Measurements from ENCODE around the gene NHERF2.

Gene NHERF2

DNA sequence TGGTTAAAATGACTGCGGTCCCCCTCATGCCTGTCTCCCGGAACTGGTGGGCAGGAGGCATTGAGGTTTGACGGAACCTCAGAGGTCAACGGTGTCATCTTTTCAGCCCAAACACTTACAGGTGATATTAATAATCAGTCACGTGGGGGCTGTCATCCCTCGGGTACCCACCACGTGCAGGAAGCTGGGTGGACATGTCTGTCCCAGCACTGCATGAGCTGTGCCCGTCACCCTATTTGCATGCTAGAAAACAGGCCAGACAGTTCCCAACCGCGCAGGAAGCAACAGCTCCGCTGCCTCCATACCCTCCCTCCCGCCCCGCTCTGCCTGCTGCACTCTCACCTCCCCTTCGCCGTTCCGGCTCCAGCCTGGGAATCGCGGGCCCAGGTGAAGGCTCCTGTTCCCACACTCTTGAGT is 35.6 kb upstream of the NHERF2 start:
- Histone ChIP-seq H3K27me3 (ENCODE audit: control insufficient read depth, insufficient read depth, low read length) (peaks cover 2% of the 10 kb centered on the region; the same call in 1 of the 2 replicates), H3K9me3 (ENCODE audit: control insufficient read depth, insufficient read depth, low read length) (no peaks in the 10 kb centered on the region), H3K36me3 (ENCODE audit: control insufficient read depth, insufficient read depth, low read length) (peaks cover 2% of the 10 kb centered on the region), H3K4me1 (ENCODE audit: control insufficient read depth, insufficient read depth, low read length) (peaks cover 9% of the 10 kb centered on the region), H3K27ac (ENCODE audit: low read length) (no peak overlapping the region), H3K4me3 (ENCODE audit: low read length) (no peak overlapping the region; the same call in 1 of the 2 replicates)
- WGBS (ENCODE audit: insufficient coverage, insufficient read length): no CpG with 5 or more reads among the region's 18 CpGs
- no peak for DNase-seq (ENCODE audit: low read depth, low spot score)

DNA sequence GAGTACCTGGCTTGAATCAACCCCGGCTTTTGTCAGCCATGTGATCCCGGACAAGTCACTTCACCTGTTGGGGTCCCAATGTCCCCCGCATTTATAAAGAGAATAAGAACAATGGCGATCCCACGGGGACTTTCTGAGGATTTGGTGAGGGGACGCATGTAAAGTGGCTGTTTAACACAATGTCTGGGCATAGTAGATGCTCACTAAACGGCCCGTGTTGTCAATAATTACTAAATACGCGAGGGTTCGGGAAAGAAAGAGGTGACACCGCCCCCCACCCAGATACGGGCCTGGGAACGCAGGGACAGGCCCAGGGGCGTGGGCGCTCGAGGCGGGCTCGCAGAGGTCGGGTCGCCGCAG is 35.1 kb upstream of the NHERF2 start:
- Histone ChIP-seq H3K27me3 (ENCODE audit: control insufficient read depth, insufficient read depth, low read length) (peaks cover 2% of the 10 kb centered on the region; the same call in 1 of the 2 replicates), H3K27ac (ENCODE audit: low read length) (no peak overlapping the region), H3K4me1 (ENCODE audit: control insufficient read depth, insufficient read depth, low read length) (peaks cover 9% of the 10 kb centered on the region), H3K9me3 (ENCODE audit: control insufficient read depth, insufficient read depth, low read length) (no peaks in the 10 kb centered on the region), H3K36me3 (ENCODE audit: control insufficient read depth, insufficient read depth, low read length) (no peaks in the 10 kb centered on the region; the same call in 1 of the 2 replicates), H3K4me3 (ENCODE audit: low read length) (peak overlapping the region; percentile 18; the same call in 1 of the 2 replicates)
- DNase-seq (ENCODE audit: low read depth, low spot score): no peak
- WGBS (ENCODE audit: insufficient coverage, insufficient read length): no CpG with 5 or more reads among the region's 22 CpGs

DNA sequence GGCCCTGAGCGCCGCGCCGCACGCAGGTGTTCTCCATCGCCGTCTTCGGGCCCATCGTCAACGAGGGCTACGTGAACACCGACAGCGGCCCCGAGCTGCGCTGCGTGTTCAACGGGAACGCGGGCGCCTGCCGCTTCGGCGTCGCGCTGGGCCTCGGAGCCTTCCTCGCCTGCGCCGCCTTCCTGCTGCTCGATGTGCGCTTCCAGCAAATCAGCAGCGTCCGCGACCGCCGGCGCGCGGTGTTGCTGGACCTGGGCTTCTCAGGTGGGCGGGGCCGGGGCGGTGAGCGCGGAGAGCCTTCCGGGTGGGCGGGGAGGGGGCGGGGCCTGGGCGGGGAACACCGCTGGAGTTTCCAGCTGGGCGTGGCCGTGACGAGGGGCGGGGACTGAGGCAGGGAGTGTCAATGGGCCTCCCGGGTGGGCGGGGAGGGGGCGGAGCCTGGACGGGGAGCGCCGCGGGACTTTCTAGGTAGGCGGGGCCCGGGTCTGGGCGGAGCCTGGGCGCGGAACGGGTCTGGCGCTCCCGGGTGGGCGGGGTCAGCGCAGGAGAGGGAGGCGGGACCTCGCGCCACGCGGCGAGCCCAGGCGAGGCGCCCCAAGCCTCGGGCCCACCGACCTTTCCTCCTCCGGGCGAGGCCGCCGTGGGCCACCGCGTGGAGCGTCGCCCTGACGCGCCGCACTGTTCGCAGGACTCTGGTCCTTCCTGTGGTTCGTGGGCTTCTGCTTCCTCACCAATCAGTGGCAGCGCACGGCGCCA is 34.6 kb upstream of the NHERF2 start:
- H3K9me3 ChIP-seq (ENCODE audit: control insufficient read depth, insufficient read depth, low read length): no peaks in the 10 kb centered on the region
- H3K4me1 ChIP-seq (ENCODE audit: control insufficient read depth, insufficient read depth, low read length): peaks cover 9% of the 10 kb centered on the region
- no peak overlapping the region for H3K27ac ChIP-seq (ENCODE audit: low read length)
- no CpG with 5 or more reads among the region's 96 CpGs for WGBS (ENCODE audit: insufficient coverage, insufficient read length)
- H3K27me3 ChIP-seq (ENCODE audit: control insufficient read depth, insufficient read depth, low read length): peaks cover 2% of the 10 kb centered on the region; the same call in 1 of the 2 replicates
- H3K4me3 ChIP-seq (ENCODE audit: low read length): peak overlapping the region; percentile 35; the same call in 1 of the 2 replicates
- H3K36me3 ChIP-seq (ENCODE audit: control insufficient read depth, insufficient read depth, low read length): no peaks in the 10 kb centered on the region; the same call in 1 of the 2 replicates
- DNase-seq (ENCODE audit: low read depth, low spot score): no peak

- DNase-seq (ENCODE audit: low read depth, low spot score): no peak
- peaks cover 2% of the 10 kb centered on the region; the same call in 1 of the 2 replicates for H3K27me3 ChIP-seq (ENCODE audit: control insufficient read depth, insufficient read depth, low read length)
- no peaks in the 10 kb centered on the region for H3K9me3 ChIP-seq (ENCODE audit: control insufficient read depth, insufficient read depth, low read length)
- peaks cover under 1% of the 10 kb centered on the region for H3K36me3 ChIP-seq (ENCODE audit: control insufficient read depth, insufficient read depth, low read length)
- no CpG with 5 or more reads among the region's 50 CpGs for WGBS (ENCODE audit: insufficient coverage, insufficient read length)
- peaks cover 9% of the 10 kb centered on the region for H3K4me1 ChIP-seq (ENCODE audit: control insufficient read depth, insufficient read depth, low read length)
- peak overlapping the region; percentile 35; the same call in 1 of the 2 replicates for H3K4me3 ChIP-seq (ENCODE audit: low read length)
- H3K27ac ChIP-seq (ENCODE audit: low read length): no peak overlapping the region
These were observed 33.9 kb upstream of the NHERF2 start for GRCh38 chr16:1992704-1993317.

GRCh38 chr16:1993731-1994131 is 33.0 kb upstream of the NHERF2 start:
- WGBS (ENCODE audit: insufficient coverage, insufficient read length): no CpG with 5 or more reads among the region's 2 CpGs
- H3K36me3 ChIP-seq (ENCODE audit: control insufficient read depth, insufficient read depth, low read length): peaks cover 7% of the 10 kb centered on the region
- DNase-seq (ENCODE audit: low read depth, low spot score): no peak
- no peaks in the 10 kb centered on the region for H3K9me3 ChIP-seq (ENCODE audit: control insufficient read depth, insufficient read depth, low read length)
- H3K27ac ChIP-seq (ENCODE audit: low read length): no peak overlapping the region
- no peak overlapping the region for H3K4me3 ChIP-seq (ENCODE audit: low read length)
- H3K27me3 ChIP-seq (ENCODE audit: control insufficient read depth, insufficient read depth, low read length): peaks cover 2% of the 10 kb centered on the region; the same call in 1 of the 2 replicates
- H3K4me1 ChIP-seq (ENCODE audit: control insufficient read depth, insufficient read depth, low read length): peaks cover 9% of the 10 kb centered on the region

DNA sequence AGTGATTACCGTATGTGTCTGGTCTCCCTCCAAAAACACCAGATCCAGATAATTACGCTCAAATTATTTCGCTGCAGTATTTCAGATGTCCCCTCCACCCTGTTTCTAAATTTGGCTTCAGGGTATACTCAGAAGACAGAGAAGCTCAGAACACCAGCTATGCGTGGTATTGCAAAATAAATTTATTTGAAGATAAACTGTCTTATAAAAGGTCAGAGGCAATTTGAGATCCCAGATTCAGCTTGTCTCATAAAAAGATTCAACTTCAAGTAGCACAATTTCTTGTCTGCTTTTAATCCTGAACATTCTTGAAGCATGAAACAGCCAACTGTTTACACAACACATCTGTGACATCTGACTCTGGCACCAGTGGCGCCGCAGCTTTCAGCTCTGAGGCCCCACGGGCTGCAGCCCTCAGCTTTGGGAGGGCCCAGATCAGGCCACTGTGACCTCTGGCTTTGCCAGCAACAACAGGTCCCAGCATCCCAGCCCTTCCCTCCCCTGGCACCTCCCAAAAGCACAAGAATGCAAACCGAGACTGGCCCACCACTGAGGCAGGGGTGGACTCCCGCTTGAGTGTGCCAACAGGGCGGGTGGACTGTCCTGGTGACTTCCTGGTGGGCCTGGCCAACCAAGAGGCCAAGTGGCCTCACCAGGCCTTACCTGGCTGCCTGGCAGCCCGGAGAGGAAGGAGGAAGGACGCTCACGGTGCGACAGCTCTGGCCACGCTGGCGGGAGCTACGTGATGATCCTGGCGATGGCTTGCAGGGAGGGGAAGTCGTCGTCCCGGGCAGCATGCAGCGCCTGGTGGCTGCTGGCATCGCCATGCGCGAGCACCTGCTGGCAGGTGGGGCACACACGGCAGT is 29.0 kb upstream of the NHERF2 start:
- no peaks in the 10 kb centered on the region for H3K4me1 ChIP-seq (ENCODE audit: control insufficient read depth, insufficient read depth, low read length)
- H3K36me3 ChIP-seq (ENCODE audit: control insufficient read depth, insufficient read depth, low read length): peaks cover 42% of the 10 kb centered on the region
- H3K9me3 ChIP-seq (ENCODE audit: control insufficient read depth, insufficient read depth, low read length): no peaks in the 10 kb centered on the region
- WGBS (ENCODE audit: insufficient coverage, insufficient read length): no CpG with 5 or more reads among the region's 26 CpGs
- no peak for DNase-seq (ENCODE audit: low read depth, low spot score)
- H3K27ac ChIP-seq (ENCODE audit: low read length): no peak overlapping the region
- H3K4me3 ChIP-seq (ENCODE audit: low read length): no peak overlapping the region
- H3K27me3 ChIP-seq (ENCODE audit: control insufficient read depth, insufficient read depth, low read length): no peaks in the 10 kb centered on the region

DNA sequence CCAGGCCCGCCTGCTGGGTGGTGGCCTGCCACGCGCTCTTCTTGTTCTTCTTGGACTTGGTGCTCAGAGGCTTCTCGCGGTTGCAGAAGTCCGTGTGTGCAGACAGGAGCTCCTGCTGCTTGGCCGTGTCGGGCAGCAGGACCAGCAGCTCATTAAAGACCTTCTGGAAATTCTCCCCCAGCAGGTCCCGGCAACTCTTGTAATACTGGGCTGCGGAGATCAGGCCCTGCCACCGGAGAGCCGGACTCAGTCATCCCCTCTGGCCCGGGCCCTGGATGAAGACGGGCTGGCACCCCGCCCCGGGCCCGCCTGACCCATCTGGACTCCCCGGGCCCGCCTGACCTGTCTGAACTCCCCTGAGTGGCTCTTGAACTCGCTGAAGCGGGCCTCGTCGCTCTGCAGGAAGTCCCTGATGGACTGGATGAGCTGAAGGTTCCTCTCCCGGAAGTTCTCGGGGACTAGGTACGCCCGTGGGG is 28.3 kb upstream of the NHERF2 start:
- no peak overlapping the region for H3K4me3 ChIP-seq (ENCODE audit: low read length)
- H3K9me3 ChIP-seq (ENCODE audit: control insufficient read depth, insufficient read depth, low read length): no peaks in the 10 kb centered on the region
- peaks cover 49% of the 10 kb centered on the region for H3K36me3 ChIP-seq (ENCODE audit: control insufficient read depth, insufficient read depth, low read length)
- H3K27ac ChIP-seq (ENCODE audit: low read length): no peak overlapping the region
- WGBS (ENCODE audit: insufficient coverage, insufficient read length): no CpG with 5 or more reads among the region's 27 CpGs
- no peaks in the 10 kb centered on the region for H3K4me1 ChIP-seq (ENCODE audit: control insufficient read depth, insufficient read depth, low read length)
- H3K27me3 ChIP-seq (ENCODE audit: control insufficient read depth, insufficient read depth, low read length): no peaks in the 10 kb centered on the region
- DNase-seq (ENCODE audit: low read depth, low spot score): no peak

- no peak overlapping the region for H3K27ac ChIP-seq (ENCODE audit: low read length)
- WGBS (ENCODE audit: insufficient coverage, insufficient read length): no CpG with 5 or more reads among the region's 39 CpGs
These were observed 27.6 kb upstream of the NHERF2 start for GRCh38 chr16:1998852-1999801.

GRCh38 chr16:1999866-2000514 is 26.7 kb upstream of the NHERF2 start:
- H3K27ac ChIP-seq (ENCODE audit: low read length): no peak overlapping the region
- WGBS (ENCODE audit: insufficient coverage, insufficient read length): no CpG with 5 or more reads among the region's 28 CpGs
- H3K4me1 ChIP-seq (ENCODE audit: control insufficient read depth, insufficient read depth, low read length): peaks cover 4% of the 10 kb centered on the region; the same call in 1 of the 2 replicates
- no peak overlapping the region for H3K4me3 ChIP-seq (ENCODE audit: low read length)
- no peak for DNase-seq (ENCODE audit: low read depth, low spot score)
- no peaks in the 10 kb centered on the region for H3K27me3 ChIP-seq (ENCODE audit: control insufficient read depth, insufficient read depth, low read length)
- no peaks in the 10 kb centered on the region for H3K9me3 ChIP-seq (ENCODE audit: control insufficient read depth, insufficient read depth, low read length)
- peaks cover 49% of the 10 kb centered on the region for H3K36me3 ChIP-seq (ENCODE audit: control insufficient read depth, insufficient read depth, low read length)

More at GRCh38 chr16:1998852-1999801, 27.6 kb upstream of the NHERF2 start:
- Histone ChIP-seq H3K4me1 (ENCODE audit: control insufficient read depth, insufficient read depth, low read length) (peaks cover under 1% of the 10 kb centered on the region; the same call in 1 of the 2 replicates), H3K9me3 (ENCODE audit: control insufficient read depth, insufficient read depth, low read length) (no peaks in the 10 kb centered on the region), H3K27me3 (ENCODE audit: control insufficient read depth, insufficient read depth, low read length) (no peaks in the 10 kb centered on the region), H3K4me3 (ENCODE audit: low read length) (no peak overlapping the region), H3K36me3 (ENCODE audit: control insufficient read depth, insufficient read depth, low read length) (peaks cover 49% of the 10 kb centered on the region)
- DNase-seq (ENCODE audit: low read depth, low spot score): no peak
